Measurements from ENCODE around the gene SRGAP2B. TPM values are rescaled to one million over a fixed set of nuclear protein-coding genes. Genes with fewer than 3 reads are reported as not detected.
"Not testable (repeated sequence)": the region's sequence is repeated elsewhere in the genome, so short reads cannot be mapped to it uniquely, and the experiment has no call there.

The SRGAP2B gene
- total RNA-seq, 1 experiment from 2014 or later: 23.5 TPM

- not testable (repeated sequence) for H3K9me3 Mint-ChIP-seq; H3K4ac ChIP-seq (ENCODE audit: low read depth, low read length); H3K4me2 ChIP-seq (ENCODE audit: insufficient read depth, insufficient read length, low read length); H3K18ac ChIP-seq (ENCODE audit: insufficient read length, low read depth, low read length); H3T11ph ChIP-seq (ENCODE audit: low read length); H2BK20ac ChIP-seq (ENCODE audit: low read depth, low read length, poor library complexity, severe bottlenecking); H2BK15ac ChIP-seq (ENCODE audit: low read depth, low read length); DNase-seq; H2AK5ac ChIP-seq (ENCODE audit: insufficient read length, low read length); H3K27me3 ChIP-seq (ENCODE audit: insufficient read depth, low read length); H3K4me1 Mint-ChIP-seq; H2AFZ ChIP-seq (ENCODE audit: low read length); H2BK120ac ChIP-seq (ENCODE audit: low read depth, low read length, poor library complexity, severe bottlenecking); H4K91ac ChIP-seq (ENCODE audit: insufficient read length, low read depth, low read length); H3K27me3 Mint-ChIP-seq (ENCODE audit: low read depth); H3K79me2 ChIP-seq (ENCODE audit: insufficient read depth, low read length); H3K27ac Mint-ChIP-seq; H3K14ac ChIP-seq (ENCODE audit: insufficient read depth, low read length); H3K23me2 ChIP-seq (ENCODE audit: insufficient read length, low read depth, low read length, poor library complexity, severe bottlenecking); H3K4me3 Mint-ChIP-seq; H3K79me1 ChIP-seq (ENCODE audit: insufficient read depth, low read depth, low read length, poor library complexity, severe bottlenecking); H2BK5ac ChIP-seq (ENCODE audit: insufficient read length, low read length); H2BK12ac ChIP-seq (ENCODE audit: insufficient read length, low read depth, low read length); H4K20me1 ChIP-seq (ENCODE audit: control insufficient read depth, insufficient read depth, insufficient read length); H3K9me3 ChIP-seq (ENCODE audit: control insufficient read depth, low read depth, low read length); H3K23ac ChIP-seq (ENCODE audit: insufficient read length, low read depth, low read length); H4K5ac ChIP-seq (ENCODE audit: insufficient read length, low read depth, low read length); H3K27ac ChIP-seq (ENCODE audit: insufficient read length, low read depth, low read length); H4K8ac ChIP-seq (replicated peaks; ENCODE audit: insufficient read length, low read depth, low read length); H3K56ac ChIP-seq (ENCODE audit: insufficient read length, low read depth, low read length); H3K36me3 Mint-ChIP-seq (ENCODE audit: insufficient read depth in 1 of 3, low read depth in 3 of 3); H3K4me1 ChIP-seq (ENCODE audit: insufficient read depth, low read length); H3K9ac ChIP-seq (ENCODE audit: extremely low read depth, insufficient read length, low read length)
- no CpG with 5 or more reads among the region's 1 CpG for WGBS (ENCODE audit: extremely low coverage, insufficient read length, low lambda C conversion rate)
Measured at GRCh38 chr1:145125112-145125511, 30.0 kb upstream of the SRGAP2B start.

DNA sequence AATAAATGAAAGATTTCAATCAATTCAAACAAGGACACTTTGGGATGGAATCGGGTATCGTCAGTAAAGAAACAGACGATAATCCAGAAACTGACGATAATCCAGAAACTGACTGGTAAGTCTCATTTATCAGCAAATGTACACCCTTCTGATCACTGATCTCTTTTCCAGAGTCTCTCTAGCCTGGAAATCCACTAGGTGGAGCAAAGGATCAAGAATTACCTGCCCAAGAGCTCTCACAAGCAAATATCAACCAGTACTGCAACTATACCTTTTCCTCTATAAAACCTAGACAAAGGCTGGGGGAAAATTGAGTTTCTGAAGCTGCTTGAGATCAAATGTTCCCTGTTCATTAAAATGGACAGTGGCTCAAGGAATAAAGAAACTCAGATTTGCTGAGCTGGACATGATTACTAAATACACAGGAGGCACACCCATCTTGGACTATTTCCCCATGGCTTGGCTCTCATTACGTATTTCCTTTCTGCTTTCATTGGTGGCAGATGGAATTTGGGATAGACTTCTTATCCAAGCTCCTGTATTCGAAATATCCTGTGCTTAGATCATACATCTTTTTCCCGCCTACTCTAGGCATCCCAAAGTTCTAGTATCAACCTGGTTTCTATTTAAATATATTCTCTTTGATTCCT is 29.0 kb upstream of the SRGAP2B start:
- H3K56ac ChIP-seq (ENCODE audit: insufficient read length, low read depth, low read length); H4K5ac ChIP-seq (ENCODE audit: insufficient read length, low read depth, low read length); H3K14ac ChIP-seq (ENCODE audit: insufficient read depth, low read length); H3K18ac ChIP-seq (ENCODE audit: insufficient read length, low read depth, low read length); H3T11ph ChIP-seq (ENCODE audit: low read length); H2AK5ac ChIP-seq (ENCODE audit: insufficient read length, low read length); H2BK15ac ChIP-seq (ENCODE audit: low read depth, low read length); H3K27ac Mint-ChIP-seq; H4K20me1 ChIP-seq (ENCODE audit: control insufficient read depth, insufficient read depth, insufficient read length); H3K23ac ChIP-seq (ENCODE audit: insufficient read length, low read depth, low read length); H2BK12ac ChIP-seq (ENCODE audit: insufficient read length, low read depth, low read length); H2AFZ ChIP-seq (ENCODE audit: low read length); H3K9me3 Mint-ChIP-seq; H3K9ac ChIP-seq (ENCODE audit: extremely low read depth, insufficient read length, low read length); H2BK5ac ChIP-seq (ENCODE audit: insufficient read length, low read length); H3K4me1 Mint-ChIP-seq; H3K4me1 ChIP-seq (ENCODE audit: insufficient read depth, low read length); H3K4me3 Mint-ChIP-seq; H3K27ac ChIP-seq (ENCODE audit: insufficient read length, low read depth, low read length); H3K79me2 ChIP-seq (ENCODE audit: insufficient read depth, low read length); H3K27me3 ChIP-seq (ENCODE audit: insufficient read depth, low read length); H3K4me2 ChIP-seq (ENCODE audit: insufficient read depth, insufficient read length, low read length); H3K4ac ChIP-seq (ENCODE audit: low read depth, low read length); H2BK120ac ChIP-seq (ENCODE audit: low read depth, low read length, poor library complexity, severe bottlenecking); H4K91ac ChIP-seq (ENCODE audit: insufficient read length, low read depth, low read length); H3K9me3 ChIP-seq (ENCODE audit: control insufficient read depth, low read depth, low read length); H3K23me2 ChIP-seq (ENCODE audit: insufficient read length, low read depth, low read length, poor library complexity, severe bottlenecking); H3K27me3 Mint-ChIP-seq (ENCODE audit: low read depth); H2BK20ac ChIP-seq (ENCODE audit: low read depth, low read length, poor library complexity, severe bottlenecking); DNase-seq; H4K8ac ChIP-seq (replicated peaks; ENCODE audit: insufficient read length, low read depth, low read length); H3K36me3 Mint-ChIP-seq (ENCODE audit: insufficient read depth in 1 of 3, low read depth in 3 of 3); H3K79me1 ChIP-seq (ENCODE audit: insufficient read depth, low read depth, low read length, poor library complexity, severe bottlenecking): not testable (repeated sequence)
- WGBS (ENCODE audit: extremely low coverage, insufficient read length, low lambda C conversion rate): no CpG with 5 or more reads among the region's 7 CpGs

Measured in H9 (cell line).